ENCODE measurements around the gene ZBTB32.
"Not testable (repeated sequence)": the region's sequence is repeated elsewhere in the genome, so short reads cannot be mapped to it uniquely, and the experiment has no call there.

ZBTB32 gene

DNA sequence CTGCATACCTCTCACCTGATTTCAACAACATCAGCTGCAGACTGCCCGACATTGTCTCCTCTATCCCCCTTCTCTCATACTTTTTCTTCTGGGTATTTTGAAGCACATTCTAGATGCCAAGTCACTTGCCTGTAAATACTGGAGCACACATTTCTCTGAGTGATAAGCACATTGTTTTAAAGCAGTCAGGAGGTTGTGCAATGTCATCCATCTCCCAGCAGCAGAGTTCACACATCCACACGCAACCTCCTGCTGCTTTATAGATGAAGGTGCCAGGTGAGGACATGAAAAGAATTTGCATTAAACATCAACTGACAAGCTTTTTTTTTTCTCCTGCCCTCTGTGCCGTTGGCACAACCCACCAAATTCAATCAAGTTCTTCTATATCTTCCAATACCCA is 32.5 kb upstream of the ZBTB32 start:
- in situ Hi-C loops (cut with HindIII; ENCODE audit: low sequenced_read_pairs): no loop called here
- no peak for DNase-seq (ENCODE audit: low read depth)
- no peak overlapping the region for H3K4me3 ChIP-seq (ENCODE audit: low read depth, low read length)
- TF ChIP-seq, protein P1, sequence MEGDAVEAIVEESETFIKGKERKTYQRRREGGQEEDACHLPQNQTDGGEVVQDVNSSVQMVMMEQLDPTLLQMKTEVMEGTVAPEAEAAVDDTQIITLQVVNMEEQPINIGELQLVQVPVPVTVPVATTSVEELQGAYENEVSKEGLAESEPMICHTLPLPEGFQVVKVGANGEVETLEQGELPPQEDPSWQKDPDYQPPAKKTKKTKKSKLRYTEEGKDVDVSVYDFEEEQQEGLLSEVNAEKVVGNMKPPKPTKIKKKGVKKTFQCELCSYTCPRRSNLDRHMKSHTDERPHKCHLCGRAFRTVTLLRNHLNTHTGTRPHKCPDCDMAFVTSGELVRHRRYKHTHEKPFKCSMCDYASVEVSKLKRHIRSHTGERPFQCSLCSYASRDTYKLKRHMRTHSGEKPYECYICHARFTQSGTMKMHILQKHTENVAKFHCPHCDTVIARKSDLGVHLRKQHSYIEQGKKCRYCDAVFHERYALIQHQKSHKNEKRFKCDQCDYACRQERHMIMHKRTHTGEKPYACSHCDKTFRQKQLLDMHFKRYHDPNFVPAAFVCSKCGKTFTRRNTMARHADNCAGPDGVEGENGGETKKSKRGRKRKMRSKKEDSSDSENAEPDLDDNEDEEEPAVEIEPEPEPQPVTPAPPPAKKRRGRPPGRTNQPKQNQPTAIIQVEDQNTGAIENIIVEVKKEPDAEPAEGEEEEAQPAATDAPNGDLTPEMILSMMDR (IDR thresholded peaks at IDR 0.05; ENCODE audit: low read depth, low read length, missing control alignments): no peak

DNA sequence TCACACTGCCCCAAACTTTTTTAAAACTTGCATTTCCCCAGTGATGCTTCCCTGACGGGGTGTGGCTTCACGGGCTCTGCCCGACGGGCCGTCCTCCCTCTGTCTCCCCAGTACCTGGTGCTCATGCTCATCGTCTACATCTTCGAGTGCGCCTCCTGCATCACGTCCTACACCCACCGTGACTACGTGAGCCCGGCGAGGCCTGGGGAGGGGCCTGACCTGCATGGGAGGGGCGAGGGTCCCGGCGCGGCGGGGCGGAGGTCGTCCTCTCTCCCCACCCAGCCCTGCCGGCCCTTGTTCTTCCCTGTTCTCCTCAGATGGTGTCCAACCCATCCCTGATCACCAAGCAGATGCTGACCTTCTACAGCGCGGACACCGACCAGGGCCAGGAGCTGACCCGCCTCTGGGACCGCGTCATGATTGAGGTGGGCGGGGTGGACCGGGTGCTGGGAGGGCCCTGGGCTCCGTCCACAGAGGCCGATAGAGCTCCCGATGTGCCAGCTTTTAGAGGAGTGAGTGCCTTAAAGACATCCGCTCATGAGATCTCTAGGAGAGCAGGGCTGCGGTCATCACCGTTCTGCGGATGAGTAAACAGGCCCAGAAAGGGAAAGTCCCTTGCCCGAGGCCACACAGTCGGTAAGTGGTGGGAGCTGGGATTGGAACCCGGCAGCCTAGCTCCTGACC is 31.1 kb upstream of the ZBTB32 start:
- in situ Hi-C loops (cut with HindIII; ENCODE audit: low sequenced_read_pairs): no loop called here
- TF ChIP-seq, protein P1 (IDR thresholded peaks at IDR 0.05; ENCODE audit: low read depth, low read length, missing control alignments): no peak
- DNase-seq (ENCODE audit: low read depth): no peak
- peak overlapping the region; percentile 32 for H3K4me3 ChIP-seq (ENCODE audit: low read depth, low read length)

DNA sequence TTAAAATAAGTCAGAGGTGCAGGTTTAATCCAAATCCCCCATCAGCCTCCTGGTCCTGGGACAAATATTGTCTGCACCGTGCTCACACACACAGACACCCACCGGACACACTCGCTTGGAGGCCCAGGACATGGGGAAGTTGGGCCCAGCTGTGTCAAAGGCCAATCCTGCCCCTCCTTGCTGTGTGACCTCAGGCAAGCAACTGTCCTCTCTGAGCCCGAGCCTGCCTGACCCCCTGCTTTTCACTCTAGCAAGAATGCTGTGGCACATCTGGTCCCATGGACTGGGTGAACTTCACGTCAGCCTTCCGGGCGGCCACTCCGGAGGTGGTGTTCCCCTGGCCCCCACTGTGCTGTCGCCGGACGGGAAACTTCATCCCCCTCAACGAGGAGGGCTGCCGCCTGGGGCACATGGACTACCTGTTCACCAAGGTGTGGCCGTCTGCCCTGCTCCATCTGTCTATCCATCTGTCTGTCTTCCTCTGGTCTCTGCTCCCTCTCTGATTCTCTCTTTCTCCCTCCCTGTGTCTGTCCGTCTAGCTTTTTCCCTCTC is 28.7 kb upstream of the ZBTB32 start:
- TF ChIP-seq, protein P1 (IDR thresholded peaks at IDR 0.05; ENCODE audit: low read depth, low read length, missing control alignments): no peak
- H3K4me3 ChIP-seq (ENCODE audit: low read depth, low read length): no peak overlapping the region
- DNase-seq (ENCODE audit: low read depth): no peak
- in situ Hi-C loops (cut with HindIII; ENCODE audit: low sequenced_read_pairs): no loop called here

DNA sequence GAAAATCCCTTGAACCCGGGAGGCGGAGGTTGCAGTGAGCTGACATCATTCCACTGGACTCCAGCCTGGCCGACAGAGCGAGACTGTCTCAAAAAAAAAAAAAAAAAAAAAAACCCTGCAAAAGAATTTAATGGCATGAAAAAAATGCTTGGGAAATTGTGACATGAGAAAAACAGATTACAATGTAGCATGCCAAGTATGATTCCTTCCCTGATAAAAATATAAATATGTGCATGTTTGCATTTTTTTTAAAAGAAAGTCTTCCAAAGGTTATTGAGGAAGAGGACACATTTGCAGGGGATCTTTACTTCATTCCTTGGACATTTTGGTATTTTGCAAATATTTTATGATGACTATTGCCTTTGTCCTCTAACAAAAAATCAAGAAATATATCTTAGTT is 14.5 kb upstream of the ZBTB32 start:
- TF ChIP-seq, protein P1 (IDR thresholded peaks at IDR 0.05; ENCODE audit: low read depth, low read length, missing control alignments): no peak
- no peak for DNase-seq (ENCODE audit: low read depth)
- in situ Hi-C loops (cut with HindIII; ENCODE audit: low sequenced_read_pairs): no loop called here
- no peak overlapping the region for H3K4me3 ChIP-seq (ENCODE audit: low read depth, low read length)

DNA sequence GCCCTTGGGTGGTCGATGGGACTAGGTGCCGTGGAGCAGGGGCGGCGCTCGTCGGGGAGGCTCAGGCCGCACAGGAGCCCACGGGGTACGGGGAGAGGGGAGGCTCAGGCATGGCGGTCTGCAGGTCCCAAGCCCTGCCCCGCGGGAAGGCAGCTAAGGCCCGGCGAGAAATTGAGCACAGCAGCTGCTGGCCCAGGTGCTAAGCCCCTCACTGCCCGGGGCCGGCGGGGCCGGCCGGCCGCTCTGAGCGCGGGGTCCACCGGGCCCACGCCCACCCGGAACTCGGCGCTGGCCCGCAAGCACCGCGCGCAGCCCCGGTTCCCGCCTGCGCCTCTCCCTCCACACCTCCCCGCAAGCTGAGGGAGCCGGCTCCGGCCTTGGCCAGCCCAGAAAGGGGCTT is 13.3 kb upstream of the ZBTB32 start:
- H3K4me3 ChIP-seq (ENCODE audit: low read depth, low read length); in situ Hi-C loops (cut with HindIII; ENCODE audit: low sequenced_read_pairs); DNase-seq (ENCODE audit: low read depth): not testable (repeated sequence)

DNA sequence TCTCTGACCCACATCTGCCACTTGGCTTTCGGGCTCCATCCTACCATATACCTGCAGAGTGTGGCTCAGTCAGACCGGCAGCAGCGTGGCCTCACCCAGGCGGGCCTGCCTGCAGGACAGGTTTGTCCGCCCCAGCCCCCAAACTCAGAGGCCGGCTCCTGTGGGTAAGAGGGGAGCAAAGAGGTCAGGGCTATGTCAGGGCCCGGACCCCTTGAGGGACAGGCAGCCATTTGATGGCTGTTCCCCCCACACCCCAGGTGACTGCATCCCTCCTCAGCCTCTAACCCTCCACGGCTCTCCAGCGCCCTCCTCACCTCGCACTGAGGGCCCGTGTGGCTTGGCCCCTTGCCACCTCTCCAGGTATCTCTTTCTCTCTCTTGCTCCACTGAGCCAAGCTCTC is 12.3 kb upstream of the ZBTB32 start:
- H3K4me3 ChIP-seq (ENCODE audit: low read depth, low read length): no peak overlapping the region
- no peak for DNase-seq (ENCODE audit: low read depth)
- in situ Hi-C loops (cut with HindIII; ENCODE audit: low sequenced_read_pairs): no loop called here
- TF ChIP-seq, protein P1 (IDR thresholded peaks at IDR 0.05; ENCODE audit: low read depth, low read length, missing control alignments): no peak

DNA sequence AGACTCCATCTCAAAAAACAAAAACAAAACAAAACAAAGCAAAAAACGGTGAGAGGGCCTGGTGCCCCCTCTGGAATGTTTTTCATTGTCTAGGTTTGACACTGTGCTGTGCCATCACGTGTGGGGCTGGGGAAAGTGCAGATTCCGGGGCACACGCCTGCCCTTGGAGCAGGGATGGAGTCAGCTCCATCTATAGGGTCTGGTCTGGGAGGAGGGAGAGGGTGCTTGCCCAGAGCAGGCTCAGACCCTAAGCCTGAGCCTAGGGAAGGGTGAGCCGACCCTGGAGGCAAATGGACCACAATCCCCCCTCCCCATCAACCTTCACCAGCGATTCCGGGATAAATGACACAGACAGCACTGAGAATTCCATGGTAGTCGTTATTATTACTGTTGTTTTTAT is 10.9 kb upstream of the ZBTB32 start:
- no peak overlapping the region for H3K4me3 ChIP-seq (ENCODE audit: low read depth, low read length)
- in situ Hi-C loops (cut with HindIII; ENCODE audit: low sequenced_read_pairs): no loop called here
- DNase-seq (ENCODE audit: low read depth): no peak
- TF ChIP-seq, protein P1 (IDR thresholded peaks at IDR 0.05; ENCODE audit: low read depth, low read length, missing control alignments): no peak
